Muscle layer of duodenum (tissue), 2 donors: ENCODE results near the gene MYO1D.
"Not testable (repeated sequence)": the region's sequence is repeated elsewhere in the genome, so short reads cannot be mapped to it uniquely, and the experiment has no call there.

Experiments
- H3K27ac ChIP-seq: one replicate; pipeline ENCODE4 v1.7.0; 2013; ENCODE audit warnings: mild to moderate bottlenecking, low read length
- H3K27me3 ChIP-seq: one replicate; pipeline ENCODE4 v1.7.0; 2013; ENCODE audit warnings: low read depth, mild to moderate bottlenecking, control low read depth, low read length
- H3K36me3 ChIP-seq, 2 donors: one replicate each; pipeline ENCODE4 v1.7.0; 2013; ENCODE audit warnings: low read length in 2 of 2, control low read depth in 1 of 2, mild to moderate bottlenecking in 1 of 2; ENCODE audit not compliant: insufficient read depth in 2 of 2, control insufficient read depth in 1 of 2
- H3K4me1 ChIP-seq, 2 donors: one replicate each; pipeline ENCODE4 v1.7.0; 2013; ENCODE audit warnings: low read length in 2 of 2, mild to moderate bottlenecking in 2 of 2, control low read depth in 1 of 2, moderate library complexity in 1 of 2; ENCODE audit not compliant: insufficient read depth in 2 of 2, control insufficient read depth in 1 of 2
- H3K4me3 ChIP-seq, 2 donors: one replicate each; pipeline ENCODE4 v1.7.0; 2013; ENCODE audit warnings: low read length in 2 of 2, low read depth in 1 of 2, mild to moderate bottlenecking in 1 of 2
- H3K9me3 ChIP-seq, 2 donors: one replicate each; pipeline ENCODE4 v1.7.0; 2013; ENCODE audit warnings: low read length in 2 of 2, control low read depth in 1 of 2, mild to moderate bottlenecking in 1 of 2; ENCODE audit not compliant: control insufficient read depth in 1 of 2
- donor health status: healthy.

The MYO1D gene

DNA sequence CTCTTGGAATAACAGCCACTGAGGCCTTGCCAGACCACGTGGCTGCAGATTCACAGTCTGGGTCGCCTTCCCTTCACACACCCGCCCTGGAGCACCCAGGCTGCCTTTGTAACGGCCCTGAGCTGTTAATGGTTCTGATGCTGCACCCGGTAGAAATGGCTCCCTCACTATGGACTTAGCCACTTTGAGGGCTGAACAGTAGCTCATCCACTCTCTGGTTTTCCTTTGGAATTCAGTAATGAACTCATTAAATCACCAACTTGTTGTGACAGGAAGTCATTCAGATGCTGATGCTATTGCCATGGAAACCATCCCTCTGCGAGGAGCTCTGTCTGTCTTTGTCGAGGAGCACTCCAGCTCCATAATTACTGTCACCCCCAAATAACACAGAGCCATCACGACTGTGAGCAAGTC is 330.9 kb downstream of the MYO1D start:
- no peaks in the 10 kb centered on the region for H3K9me3 ChIP-seq
- no peaks in the 10 kb centered on the region for H3K27me3 ChIP-seq
- no peak overlapping the region for H3K27ac ChIP-seq
- H3K4me1 ChIP-seq, result no peaks in the 10 kb centered on the region
- H3K4me3 ChIP-seq, result no peak overlapping the region
- no peaks in the 10 kb centered on the region for H3K36me3 ChIP-seq

DNA sequence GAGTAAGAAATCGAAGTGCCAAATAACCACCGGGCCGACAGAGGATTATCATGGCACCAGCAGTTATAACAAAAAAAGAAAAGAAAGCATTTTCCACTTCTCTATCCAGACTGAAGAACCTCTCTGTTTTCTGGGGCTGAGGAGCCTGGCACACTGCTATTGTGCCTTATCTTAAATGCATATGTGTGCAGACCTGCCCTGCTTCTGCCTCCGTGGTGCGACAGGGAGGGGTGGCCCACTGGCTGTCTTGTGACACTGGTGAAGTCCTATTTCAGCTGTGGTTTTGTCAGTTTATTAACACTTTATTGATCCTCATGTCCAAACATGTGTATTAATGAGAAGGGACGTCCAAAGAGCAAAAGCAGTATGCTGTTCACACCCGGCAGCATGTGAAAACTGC is 334.7 kb downstream of the MYO1D start:
- no peak overlapping the region for H3K27ac ChIP-seq
- no peak overlapping the region for H3K4me3 ChIP-seq

DNA sequence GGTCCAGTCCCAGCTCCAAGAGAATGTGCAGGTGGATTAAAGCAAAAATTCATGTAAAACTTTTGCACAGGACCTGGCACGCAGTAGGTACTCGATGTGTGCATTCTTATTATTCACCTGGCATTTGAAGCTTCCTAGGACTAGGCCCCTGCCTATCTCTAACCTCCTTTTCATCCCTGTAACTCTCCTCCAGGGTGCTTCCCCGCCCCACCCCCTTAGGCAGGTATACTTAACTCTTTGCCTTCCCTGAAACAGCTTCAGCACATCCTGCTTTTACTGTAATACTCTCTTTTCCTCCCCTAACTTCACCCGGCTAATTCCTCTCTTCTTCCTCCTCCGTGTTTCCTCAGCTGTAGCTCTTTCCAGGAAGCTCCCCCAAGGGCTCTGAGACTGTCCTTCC is 335.3 kb downstream of the MYO1D start:
- Histone ChIP-seq H3K4me1 (no peaks in the 10 kb centered on the region), H3K27me3 (no peaks in the 10 kb centered on the region), H3K4me3 (no peak overlapping the region), H3K9me3 (no peaks in the 10 kb centered on the region), H3K36me3 (no peaks in the 10 kb centered on the region), H3K27ac (no peak overlapping the region)

More for the DNA sequence above, 334.7 kb downstream of the MYO1D start:
- H3K36me3 ChIP-seq, result no peaks in the 10 kb centered on the region
- no peaks in the 10 kb centered on the region for H3K27me3 ChIP-seq
- no peaks in the 10 kb centered on the region for H3K4me1 ChIP-seq
- H3K9me3 ChIP-seq, result no peaks in the 10 kb centered on the region

DNA sequence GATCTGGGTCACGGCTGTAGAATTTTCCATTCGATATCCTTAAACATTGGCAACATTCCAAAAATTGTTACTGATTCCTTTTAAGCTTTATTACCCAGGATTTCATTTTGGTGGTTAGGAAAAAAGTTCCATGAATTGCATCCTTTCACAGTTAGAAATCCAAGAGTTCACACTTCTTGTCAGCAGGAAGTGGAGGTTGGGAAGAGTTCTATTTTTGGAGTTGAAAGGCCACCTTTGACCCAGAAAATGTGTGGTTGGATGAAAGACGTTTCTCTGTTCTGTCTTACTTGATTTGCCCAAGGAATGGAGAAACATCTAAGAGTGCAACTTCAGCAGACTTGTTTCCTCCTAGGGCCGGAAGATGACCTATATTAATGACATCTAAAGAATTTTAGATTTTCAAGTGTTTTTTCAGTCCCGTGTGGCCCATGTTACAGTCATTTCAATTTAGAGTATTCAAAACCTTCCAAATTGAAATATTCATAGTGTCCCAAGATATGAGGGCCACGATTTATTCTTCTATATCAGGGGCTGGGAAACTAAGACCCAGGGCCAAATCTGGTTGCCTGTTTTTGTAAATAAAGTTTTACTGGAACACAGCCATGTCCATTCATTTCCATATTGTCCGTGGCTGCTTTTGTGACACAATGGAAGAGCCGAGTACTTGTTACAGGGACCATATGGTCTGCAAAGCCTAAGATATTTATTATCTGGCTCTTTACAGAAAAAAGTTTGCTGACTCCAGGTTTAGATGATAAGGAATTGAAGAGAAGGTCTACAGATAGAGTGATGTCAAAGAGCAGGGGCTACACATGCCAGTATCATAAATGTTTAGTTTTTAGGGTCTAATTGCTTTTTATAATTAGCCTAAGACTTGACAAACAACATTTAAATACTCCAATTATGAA is 339.9 kb downstream of the MYO1D start:
- no peak overlapping the region for H3K4me3 ChIP-seq
- no peaks in the 10 kb centered on the region for H3K27me3 ChIP-seq
- no peaks in the 10 kb centered on the region for H3K4me1 ChIP-seq
- H3K9me3 ChIP-seq, result no peaks in the 10 kb centered on the region
- no peak overlapping the region for H3K27ac ChIP-seq
- no peaks in the 10 kb centered on the region for H3K36me3 ChIP-seq

DNA sequence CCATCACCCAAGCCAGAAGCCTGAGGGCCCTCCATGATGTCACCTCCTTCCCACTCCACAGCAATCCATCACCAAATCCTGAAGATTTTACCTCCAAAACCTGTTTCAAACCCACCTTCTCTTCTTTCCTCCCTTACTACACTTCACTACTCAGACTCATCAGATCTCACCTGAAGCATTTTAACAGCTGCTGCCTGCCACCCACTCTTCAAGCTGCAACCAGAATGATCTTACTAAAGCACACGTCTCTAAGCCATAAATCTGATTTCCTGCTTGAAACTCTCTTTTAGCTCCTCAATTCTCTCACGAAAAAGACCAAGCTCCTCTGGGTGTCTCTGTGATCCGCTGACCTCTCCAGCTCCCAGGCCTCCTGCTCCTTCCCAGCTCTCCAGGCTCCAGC is 343.6 kb downstream of the MYO1D start:
- Histone ChIP-seq H3K36me3 (no peaks in the 10 kb centered on the region), H3K27ac (no peak overlapping the region)

GRCh38 chr17:32529604-32530003 is 347.3 kb downstream of the MYO1D start:
- H3K4me1 ChIP-seq, result no peaks in the 10 kb centered on the region
- H3K4me3 ChIP-seq, result no peak overlapping the region
- H3K27me3 ChIP-seq, result no peaks in the 10 kb centered on the region
- no peaks in the 10 kb centered on the region for H3K9me3 ChIP-seq
- H3K36me3 ChIP-seq, result no peaks in the 10 kb centered on the region
- no peak overlapping the region for H3K27ac ChIP-seq

More for the DNA sequence above, 343.6 kb downstream of the MYO1D start:
- H3K27me3 ChIP-seq, result no peaks in the 10 kb centered on the region
- H3K9me3 ChIP-seq, result no peaks in the 10 kb centered on the region
- H3K4me3 ChIP-seq, result no peak overlapping the region
- H3K4me1 ChIP-seq, result no peaks in the 10 kb centered on the region

DNA sequence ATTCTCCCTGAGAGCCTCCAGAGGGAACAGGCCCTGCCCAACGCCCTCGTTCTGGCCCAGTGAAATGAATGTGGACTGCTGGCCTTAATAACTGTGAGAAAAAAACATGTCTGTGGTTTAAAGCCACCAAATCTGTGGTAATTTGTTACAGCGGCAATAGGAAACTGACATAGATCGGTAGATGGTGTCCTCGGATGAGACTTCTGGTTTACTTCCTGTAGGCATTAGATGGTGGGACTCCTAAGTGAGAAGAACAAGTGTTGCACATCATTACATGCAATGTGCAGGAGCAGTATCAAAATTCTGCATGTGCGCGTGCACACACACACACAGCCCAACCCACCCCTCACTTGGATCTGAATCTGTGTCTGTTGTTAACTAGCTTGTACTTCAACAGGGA is 348.1 kb downstream of the MYO1D start:
- Histone ChIP-seq H3K4me3 (no peak overlapping the region), H3K4me1 (no peaks in the 10 kb centered on the region), H3K36me3 (no peaks in the 10 kb centered on the region), H3K27ac (no peak overlapping the region), H3K27me3 (no peaks in the 10 kb centered on the region), H3K9me3 (no peaks in the 10 kb centered on the region)

DNA sequence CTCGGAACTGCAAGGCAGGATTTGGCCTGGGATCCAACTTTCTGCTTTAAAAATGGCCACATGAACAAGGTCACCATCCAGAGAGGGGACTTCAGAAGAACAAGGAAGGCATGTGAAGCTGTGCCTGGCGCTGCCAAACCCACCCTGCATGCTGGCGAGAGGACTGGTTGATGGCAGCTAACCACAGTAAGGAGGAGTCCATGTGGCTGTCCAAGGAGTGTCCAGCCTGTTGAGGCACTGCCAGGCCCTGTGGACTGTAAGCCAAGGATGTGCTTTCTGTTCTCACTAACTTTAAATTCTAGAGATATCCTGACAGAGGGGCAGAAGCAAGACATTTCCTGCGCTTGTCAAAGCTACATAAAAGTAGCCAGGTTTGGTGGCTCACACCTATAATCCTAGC is 349.8 kb downstream of the MYO1D start:
- Histone ChIP-seq H3K9me3 (no peaks in the 10 kb centered on the region), H3K27me3 (no peaks in the 10 kb centered on the region), H3K36me3 (no peaks in the 10 kb centered on the region)

GRCh38 chr17:32525122-32525521 is 351.8 kb downstream of the MYO1D start:
- Histone ChIP-seq H3K9me3 (no peaks in the 10 kb centered on the region), H3K4me3 (no peak overlapping the region), H3K27ac (no peak overlapping the region), H3K36me3 (no peaks in the 10 kb centered on the region), H3K4me1 (peaks cover 0 to 2% of the 10 kb centered on the region in 2 donors), H3K27me3 (no peaks in the 10 kb centered on the region)

More for the DNA sequence above, 349.8 kb downstream of the MYO1D start:
- H3K4me1 ChIP-seq, result no peaks in the 10 kb centered on the region
- H3K4me3 ChIP-seq, result no peak overlapping the region
- H3K27ac ChIP-seq, result no peak overlapping the region

DNA sequence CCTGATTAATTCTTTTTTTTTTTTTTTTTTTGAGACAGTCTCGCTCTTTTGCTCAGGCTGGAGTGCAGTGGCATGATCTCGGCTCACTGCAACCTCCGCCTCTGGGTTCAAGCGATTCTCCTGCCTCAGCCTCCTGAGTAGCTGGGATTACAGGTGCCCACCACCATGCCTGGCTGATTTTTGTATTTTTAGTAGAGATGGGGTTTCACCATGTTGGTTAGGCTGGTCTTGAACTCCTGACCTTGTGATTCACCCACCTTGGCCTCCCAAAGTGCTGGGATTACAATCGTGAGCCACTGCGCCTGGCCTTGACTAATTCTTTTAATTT is 352.4 kb downstream of the MYO1D start:
- H3K27ac ChIP-seq, H3K4me1 ChIP-seq, H3K36me3 ChIP-seq, H3K9me3 ChIP-seq, H3K27me3 ChIP-seq, H3K4me3 ChIP-seq: not testable (repeated sequence)

DNA sequence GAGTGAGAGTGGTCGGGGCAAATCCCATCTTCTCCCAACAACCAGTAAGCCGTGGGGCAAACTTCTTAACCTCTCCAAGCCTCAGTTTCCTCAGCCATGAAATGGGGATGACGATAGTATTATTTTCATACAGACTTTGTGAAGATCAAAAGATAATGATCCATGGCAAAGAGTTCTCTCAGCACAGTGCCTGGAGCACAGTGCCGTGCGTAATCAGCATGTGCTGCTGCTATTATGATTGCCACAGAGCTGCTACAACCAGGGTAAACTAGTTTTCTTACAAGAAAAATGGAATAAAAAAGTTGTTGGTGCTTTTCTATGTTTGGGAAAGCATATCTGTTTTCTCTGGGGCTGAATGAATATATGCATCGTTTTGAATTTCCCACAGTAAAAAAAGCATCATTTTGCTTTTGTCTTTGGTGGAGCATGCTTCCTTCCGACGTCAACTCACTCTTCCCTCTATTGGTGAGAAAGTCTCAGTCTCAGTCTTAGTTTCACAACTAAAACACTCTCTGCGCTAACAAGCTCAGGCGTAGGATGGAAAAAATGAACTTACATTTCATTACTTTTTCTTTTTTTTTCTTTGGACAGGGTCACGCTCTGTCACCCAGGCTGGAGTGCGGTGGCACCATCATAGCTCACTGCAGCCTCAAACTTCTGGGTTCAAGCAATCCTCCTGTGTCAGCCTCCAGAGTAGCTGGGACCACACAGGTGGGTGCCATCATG is 352.9 kb downstream of the MYO1D start:
- H3K4me1 ChIP-seq, result peaks cover 0 to 10% of the 10 kb centered on the region in 2 donors
- no peaks in the 10 kb centered on the region for H3K36me3 ChIP-seq
- no peaks in the 10 kb centered on the region for H3K27me3 ChIP-seq
- no peak overlapping the region for H3K27ac ChIP-seq
- H3K9me3 ChIP-seq, result no peaks in the 10 kb centered on the region
- no peak overlapping the region for H3K4me3 ChIP-seq
